GM12891 (cell line): ENCODE measurements around the gene EYA2.

Experiments used
- POLR2A ChIP-seq: IDR thresholded peaks from 2 replicates; pipeline ENCODE4 v1.6.1; 2011; ENCODE audit warnings: low read depth, low read length, control low read depth
- POLR2AphosphoS5 ChIP-seq: IDR thresholded peaks from 2 replicates; pipeline ENCODE4 v1.6.1; 2011; ENCODE audit warnings: low read depth, low read length, control low read depth
- SPI1 ChIP-seq: IDR thresholded peaks from 2 replicates; pipeline ENCODE4 v1.6.1; 2011; ENCODE audit warnings: low read depth, low read length, control low read depth
- TAF1 ChIP-seq: IDR thresholded peaks from 2 replicates; pipeline ENCODE4 v1.6.1; 2011; ENCODE audit warnings: low read depth, low read length, control low read depth

GRCh38 chr20:46965477-46965876 lies 70.8 kb downstream of the EYA2 start:
- TF ChIP-seq POLR2AphosphoS5 (no peak), POLR2A (no peak), TAF1 (no peak), SPI1 (no peak)
